ENCODE data around the gene CDH8. TPM values are rescaled to one million over a fixed set of nuclear protein-coding genes. Genes with fewer than 3 reads are reported as not detected.

The CDH8 gene
- 2.5 TPM for total RNA-seq (2021; ENCODE audit: unreplicated experiment)
- 0.23 and 0.34 TPM in 2 replicates for polyA plus RNA-seq (2012)
- Bru-seq, nascent RNA, result percentile 1 among the genes with signal in this experiment
- percentile 1 among the genes with signal in this experiment for BruChase-seq, experiment 1, labeled RNA remaining after a 6-hour chase
- percentile 2 among the genes with signal in this experiment for BruChase-seq, experiment 2, labeled RNA remaining after a 2-hour chase
- long read RNA-seq, result 0 reads

GRCh38 chr16:62036101-62036801 lies at the start of gene CDH8:
TSS of gene CDH8 (minus strand) at chr16:62036438. CDS start at chr16:62021403, 15,035 bp downstream.
- Histone ChIP-seq H3K4me2 (ENCODE audit: low read length) (no peak within 1 kb of the TSS), H3K9me2 (ENCODE audit: insufficient read depth) (no peaks in the 10 kb centered on the region), H3K27me3 (ENCODE audit: insufficient read depth, low read length) (no peaks in the 10 kb centered on the region), H3K4me1 (ENCODE audit: control insufficient read depth in 1 of 2, insufficient read depth in 2 of 2, low read length in 2 of 2) (no peaks in the 10 kb centered on the region), H2AFZ (ENCODE audit: low read depth, low read length, poor library complexity, severe bottlenecking) (no peak within 1 kb of the TSS), H3K9ac (ENCODE audit: low read length) (no peak within 1 kb of the TSS), H3K27ac (ENCODE audit: low read depth, low read length) (no peak within 1 kb of the TSS), H3K36me3 (ENCODE audit: control insufficient read depth in 1 of 2, insufficient read depth in 2 of 2, low read length in 2 of 2) (no peaks in the 10 kb centered on the region), H4K20me1 (ENCODE audit: insufficient read depth) (no peaks in the 10 kb centered on the region), H3K4me3 (replicated peaks in 1 of 2; ENCODE audit: low read depth in 1 of 2, low read length in 2 of 2) (no peak within 1 kb of the TSS), H3K79me2 (ENCODE audit: insufficient read depth, low read length) (no peaks in the 10 kb centered on the region), H3K9me3 (ENCODE audit: control insufficient read depth in 1 of 2, insufficient read depth in 1 of 2, low read depth in 1 of 2, low read length in 2 of 2) (peaks cover 5 to 24% of the 10 kb centered on the region in 2 experiments; a peak in 2 of 4 replicates)
- TF ChIP-seq CTCF (IDR thresholded peaks at IDR 0.05 in 2 of 3, conservative IDR thresholded peaks at IDR 0.05 in 1 of 3; ENCODE audit: borderline replicate concordance in 1 of 3, insufficient read depth in 1 of 3, low read depth in 2 of 3, low read length in 2 of 3) (no peak), FOSL1 (IDR thresholded peaks at IDR 0.05; ENCODE audit: low read depth) (no peak), SRF (IDR thresholded peaks at IDR 0.05; ENCODE audit: low read depth) (no peak), YY1 (IDR thresholded peaks at IDR 0.05; ENCODE audit: extremely low read depth, insufficient replicate concordance, low read depth, low read length) (no peak), MAX (IDR thresholded peaks at IDR 0.05) (no peak), SIN3A (IDR thresholded peaks at IDR 0.05; ENCODE audit: low read depth) (no peak), ZNF274 (IDR thresholded peaks at IDR 0.05; ENCODE audit: low read depth, low read length) (no peak), POLR2AphosphoS5 (IDR thresholded peaks at IDR 0.05; ENCODE audit: low read depth, low read length) (no peak), ATF3 (IDR thresholded peaks at IDR 0.05) (no peak), RAD21 (IDR thresholded peaks at IDR 0.05; ENCODE audit: low read depth) (no peak), EGR1 (IDR thresholded peaks at IDR 0.05; ENCODE audit: low read depth) (no peak), ZFX (IDR thresholded peaks at IDR 0.05) (no peak), JUND (IDR thresholded peaks at IDR 0.05) (no peak), EZH2 (IDR thresholded peaks at IDR 0.05) (no peak)
- POLR2A ChIA-PET, result no interaction called here
- RAD21 ChIA-PET (ENCODE audit: low non-redundant PET in 1 of 2, low total read pairs in 2 of 2, uncharacterized antibody in 2 of 2, unreplicated experiment in 2 of 2), result no interaction called here
- intact Hi-C loops (cut with micrococcal nuclease), result no loop called here
- CTCF ChIA-PET, result no interaction called here
- no peak for ATAC-seq
- no peak for DNase-seq (ENCODE audit: low read depth, low spot score)
- no TSS peak for BruUV-seq (replicated peaks)
